Dedifferentiated amniotic fluid mesenchymal stem cell (primary cell): ENCODE results near the gene DEFB129.
"Not testable (repeated sequence)": the region's sequence is repeated elsewhere in the genome, so short reads cannot be mapped to it uniquely, and the experiment has no call there.

Experiments used
- DNase-seq: peaks from one replicate; pipeline ENCODE4 v3.0.0-alpha.2; 2016; ENCODE audit errors: extremely low spot score

The DEFB129 gene

GRCh38 chr20:253447-253846, 26.4 kb downstream of the DEFB129 start:
- not testable (repeated sequence) for DNase-seq

- no peak for DNase-seq
These were observed 30.4 kb downstream of the DEFB129 start, which contains the start of gene DEFB132 for GRCh38 chr20:257419-257818. TSS of gene DEFB132 (plus strand) at chr20:257724. CDS start at chr20:257779, 55 bp downstream.

DNA sequence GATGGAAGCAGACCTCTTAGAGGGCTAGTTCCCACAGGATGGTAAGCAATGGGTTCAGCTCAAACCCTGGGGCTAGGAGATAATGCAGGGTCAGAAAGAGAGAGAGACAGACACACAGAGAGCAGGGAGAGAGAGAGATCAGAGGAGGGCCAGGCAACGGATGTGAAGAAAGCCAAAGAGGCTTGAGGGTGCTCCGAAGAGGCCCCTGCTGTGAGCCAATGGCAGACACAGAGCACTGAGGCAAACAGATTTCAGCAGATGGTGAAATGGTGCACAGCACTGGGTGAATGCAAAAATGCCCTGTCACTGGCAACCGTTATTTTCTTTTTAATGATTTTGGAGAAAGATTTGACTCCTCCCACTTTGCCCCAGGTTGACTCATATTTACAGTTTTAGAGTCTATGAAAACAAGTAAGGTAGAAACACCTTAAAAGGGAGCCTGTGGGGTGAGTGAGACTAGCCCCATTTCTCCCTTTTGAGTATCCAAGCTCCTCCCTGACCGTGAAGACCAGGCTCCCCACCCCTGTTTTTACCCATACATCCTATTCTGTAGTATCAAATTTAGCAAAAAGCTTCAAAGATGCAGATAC, 31.3 kb downstream of the DEFB129 start:
- no peak for DNase-seq

DNA sequence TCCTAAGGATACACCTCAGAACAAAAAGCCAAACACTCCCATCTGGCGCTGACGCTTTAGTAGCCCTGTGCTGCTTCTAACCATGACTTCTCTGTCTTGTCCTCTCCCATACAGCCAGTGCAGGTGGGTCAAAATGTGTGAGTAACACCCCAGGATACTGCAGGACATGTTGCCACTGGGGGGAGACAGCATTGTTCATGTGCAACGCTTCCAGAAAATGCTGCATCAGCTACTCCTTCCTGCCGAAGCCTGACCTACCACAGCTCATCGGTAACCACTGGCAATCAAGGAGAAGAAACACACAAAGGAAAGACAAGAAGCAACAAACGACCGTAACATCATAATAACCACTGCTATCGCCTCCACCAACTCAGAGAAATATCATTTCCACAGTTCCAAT, 31.9 kb downstream of the DEFB129 start:
- no peak for DNase-seq

- no peak for DNase-seq
These were observed 32.9 kb downstream of the DEFB129 start for GRCh38 chr20:259981-260380.

GRCh38 chr20:263701-264100, 36.6 kb downstream of the DEFB129 start:
- DNase-seq: no peak

- peak; percentile 46 for DNase-seq
These were observed 39.8 kb downstream of the DEFB129 start for GRCh38 chr20:266596-267562.

DNA sequence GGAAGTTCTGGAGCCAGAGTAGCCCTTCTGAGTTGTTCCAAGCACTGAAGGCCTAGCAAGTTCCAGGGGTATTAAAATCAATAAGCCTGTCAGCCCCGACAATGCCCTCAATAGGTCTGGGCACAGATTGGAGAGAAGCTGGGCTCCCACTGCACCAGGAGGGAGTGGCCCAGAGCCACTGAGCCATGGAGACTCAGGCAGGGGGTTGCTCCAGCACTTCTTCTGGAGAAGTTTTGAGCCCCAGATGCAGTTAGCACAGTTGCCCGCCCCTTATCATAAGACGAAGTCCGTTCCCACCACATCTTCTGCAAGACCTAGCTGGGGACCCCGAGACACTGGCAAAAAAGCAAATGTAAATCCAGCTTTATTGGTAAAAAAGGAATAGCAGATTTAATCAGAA, 43.5 kb downstream of the DEFB129 start:
- DNase-seq: no peak

DNA sequence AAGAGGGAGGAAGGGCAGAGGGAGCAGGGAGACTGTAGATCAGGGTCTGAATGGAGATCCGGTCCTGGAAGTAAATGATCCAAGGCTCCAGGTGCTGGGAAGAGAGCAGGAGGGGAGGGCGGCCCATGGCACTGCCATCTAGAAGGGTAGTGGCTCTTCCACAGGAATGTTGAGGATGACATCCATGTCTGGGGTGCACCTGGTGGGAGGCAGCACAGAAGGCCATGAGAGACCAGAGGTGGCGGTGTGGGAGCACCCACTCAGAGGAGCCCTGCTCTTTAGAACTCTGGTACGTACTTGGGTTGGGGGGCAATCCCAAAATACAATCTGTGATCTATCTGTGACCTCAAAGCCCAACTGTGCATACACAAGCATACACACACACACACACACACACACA, 44.0 kb downstream of the DEFB129 start:
- no peak for DNase-seq

- no peak for DNase-seq
These were observed 44.5 kb downstream of the DEFB129 start for GRCh38 chr20:271528-271927.

GRCh38 chr20:272718-273117, 45.7 kb downstream of the DEFB129 start:
- DNase-seq: no peak

GRCh38 chr20:273884-274283, 46.8 kb downstream of the DEFB129 start:
- no peak for DNase-seq

GRCh38 chr20:275791-276190, 48.7 kb downstream of the DEFB129 start:
- DNase-seq: no peak

DNA sequence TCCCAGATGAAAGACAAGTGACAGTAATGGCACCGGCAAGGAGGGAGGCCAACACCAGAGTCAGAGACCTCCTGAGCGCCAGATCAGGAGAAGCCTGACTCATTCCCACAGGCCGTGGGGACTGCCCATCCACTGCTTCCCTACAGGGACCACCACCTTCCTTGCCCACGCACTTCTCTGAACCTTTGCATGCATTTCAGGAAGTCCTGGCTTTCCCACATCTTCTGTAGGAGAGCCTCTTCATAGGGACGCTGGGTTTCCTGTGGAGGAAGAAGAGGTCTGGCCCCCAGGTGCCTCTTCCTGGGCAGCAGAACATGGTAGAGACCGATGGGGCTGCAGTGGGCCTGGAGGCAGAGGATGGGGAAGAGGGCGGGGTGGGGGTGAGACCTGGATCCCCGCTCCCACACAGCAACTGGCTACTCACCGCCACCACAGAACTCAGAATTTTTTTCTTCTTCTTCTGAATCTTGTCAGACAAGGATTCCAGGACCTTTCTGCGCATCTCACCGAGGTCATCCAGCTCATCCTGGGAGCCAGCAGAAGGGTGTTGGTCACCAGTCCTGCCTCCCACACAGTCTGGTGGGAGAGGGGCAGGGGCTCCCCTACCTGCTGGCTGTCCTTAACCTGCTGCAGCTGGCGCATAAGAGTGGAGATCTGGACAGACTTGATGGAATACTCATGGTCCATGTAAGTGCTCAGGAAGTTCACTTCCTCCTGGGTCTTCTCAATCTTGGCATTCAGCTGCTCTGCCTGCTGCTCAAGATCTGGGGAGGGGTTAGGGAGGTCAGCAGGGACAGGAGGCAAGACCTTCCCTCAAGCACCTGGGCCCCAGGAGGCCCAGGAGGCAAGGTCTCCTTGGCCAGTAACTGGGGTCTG, 49.8 kb downstream of the DEFB129 start:
- DNase-seq: no peak

DNA sequence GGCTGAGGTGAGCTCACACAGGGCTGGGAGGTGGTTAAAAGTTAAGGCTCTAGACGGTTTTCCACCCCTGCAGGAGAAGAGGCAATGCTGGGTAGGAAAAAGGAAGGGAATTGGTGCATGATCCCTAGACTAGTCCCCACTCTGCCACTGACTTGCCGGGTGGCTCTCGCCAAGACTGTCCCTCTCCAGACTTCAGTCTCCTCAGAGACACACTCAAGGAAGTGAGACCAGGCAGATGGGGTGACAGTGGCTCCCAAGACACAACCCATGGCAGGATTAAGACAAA, 50.4 kb downstream of the DEFB129 start:
- no peak for DNase-seq

- no peak for DNase-seq
These were observed 51.1 kb downstream of the DEFB129 start for GRCh38 chr20:278181-278580.

DNA sequence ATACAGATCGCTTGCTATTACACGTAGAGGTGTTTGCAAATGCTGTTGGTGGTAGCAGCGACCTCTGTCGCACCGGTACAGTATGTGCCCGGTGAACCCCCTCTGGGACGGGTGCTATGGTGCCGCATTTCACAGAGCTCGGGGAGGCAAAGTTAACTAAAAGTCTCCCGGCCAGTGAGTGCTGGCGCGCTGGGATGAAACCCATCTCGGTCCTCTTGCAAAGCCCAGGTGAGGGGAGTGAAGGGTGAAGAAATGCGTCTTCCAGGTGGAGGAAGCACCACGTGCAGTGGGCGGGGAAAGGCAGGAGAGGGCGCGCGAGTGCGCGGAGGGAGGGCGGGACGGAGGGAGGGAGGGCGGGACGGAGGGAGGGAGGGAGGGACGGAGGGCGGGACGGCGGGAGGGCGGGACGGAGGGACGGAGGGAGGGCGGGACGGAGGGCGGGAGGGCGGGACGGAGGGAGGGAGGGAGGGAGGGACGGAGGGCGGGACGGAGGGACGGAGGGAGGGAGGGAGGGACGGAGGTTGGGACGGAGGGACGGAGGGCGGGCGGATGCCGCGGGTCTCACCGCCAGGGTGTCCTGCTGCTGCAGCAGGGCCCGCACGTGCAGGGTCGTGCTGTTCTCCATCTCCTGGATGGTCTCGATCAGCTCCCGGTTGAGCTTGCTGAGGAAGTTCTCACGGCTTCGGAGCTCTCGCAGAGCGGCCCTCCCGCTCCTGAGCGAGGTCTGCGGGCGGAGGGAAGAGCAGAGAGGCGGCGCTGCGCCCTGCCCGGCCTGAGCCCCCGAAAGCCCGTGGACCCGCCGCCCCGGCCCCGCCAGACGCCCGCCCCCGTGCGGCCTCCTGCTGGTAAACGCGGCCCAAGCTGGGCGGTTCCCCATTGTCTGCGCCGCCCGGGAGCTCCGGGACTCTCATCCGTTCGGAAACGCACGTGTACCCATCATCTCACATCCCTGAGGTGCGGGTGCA, 51.8 kb downstream of the DEFB129 start:
- no peak for DNase-seq
